Astrocyte (in vitro differentiated cells and primary cell): ENCODE results near the gene PCDHGB4. TPM values are rescaled to one million over a fixed set of nuclear protein-coding genes. Genes with fewer than 3 reads are reported as not detected.

Experiments
- DNase-seq: peaks from one replicate; pipeline ENCODE4 v3.0.0-alpha.2; 2010; ENCODE audit warnings: low read depth
- FAIRE-seq: peaks from 2 replicates; lab custom pipeline; 2011; peaks lifted over from hg19 to GRCh38; lab: Jason Lieb, UNC
- H2AFZ ChIP-seq: 2 replicates; pipeline ENCODE4 v1.6.0; 2012; ENCODE audit warnings: low read depth, low read length, inconsistent platforms
- H3K27ac ChIP-seq: 2 replicates; pipeline ENCODE4 v1.5.1; 2011; ENCODE audit warnings: low read depth, low read length, inconsistent platforms
- H3K27me3 ChIP-seq: 2 replicates; pipeline ENCODE4 v1.6.0; 2011; ENCODE audit warnings: low read length, inconsistent platforms; ENCODE audit not compliant: insufficient read depth
- H3K36me3 ChIP-seq: 2 replicates; pipeline ENCODE4 v1.5.1; 2011; ENCODE audit warnings: low read length, inconsistent platforms; ENCODE audit not compliant: insufficient read depth
- H3K4me1 ChIP-seq: 2 replicates; pipeline ENCODE4 v1.5.1; 2011; ENCODE audit warnings: low read length, inconsistent platforms; ENCODE audit not compliant: insufficient read depth
- H3K4me2 ChIP-seq: 2 replicates; pipeline ENCODE4 v1.6.0; 2012; ENCODE audit warnings: low read length, inconsistent platforms
- H3K4me3 ChIP-seq: 2 replicates; pipeline ENCODE4 v1.5.1; 2011; ENCODE audit warnings: low read depth, mild to moderate bottlenecking, low read length, inconsistent platforms; ENCODE audit not compliant: insufficient read depth
- H3K79me2 ChIP-seq: 2 replicates; pipeline ENCODE4 v1.6.0; 2012; ENCODE audit warnings: mild to moderate bottlenecking, low read length, inconsistent platforms; ENCODE audit not compliant: insufficient read depth
- H3K9ac ChIP-seq: 2 replicates; pipeline ENCODE4 v1.6.0; 2012; ENCODE audit warnings: mild to moderate bottlenecking, low read length, inconsistent platforms
- H3K9me3 ChIP-seq: 2 replicates; pipeline ENCODE4 v1.5.1; 2012; ENCODE audit warnings: low read depth, mild to moderate bottlenecking, low read length, inconsistent platforms; ENCODE audit not compliant: insufficient read depth
- H4K20me1 ChIP-seq: 2 replicates; pipeline ENCODE4 v1.6.0; 2012; ENCODE audit warnings: low read length, inconsistent platforms; ENCODE audit not compliant: insufficient read depth
- H3K27ac Mint-ChIP-seq: one replicate; pipeline ENCODE4 v1.8.0; 2021; ENCODE audit warnings: mild to moderate bottlenecking, mixed read lengths; ENCODE audit not compliant: unreplicated experiment
- H3K27me3 Mint-ChIP-seq: one replicate; pipeline ENCODE4 v1.8.0; 2021; ENCODE audit warnings: low read depth, mixed read lengths; ENCODE audit not compliant: unreplicated experiment
- H3K36me3 Mint-ChIP-seq: one replicate; pipeline ENCODE4 v1.8.0; 2021; ENCODE audit warnings: low read depth, mixed read lengths; ENCODE audit not compliant: unreplicated experiment
- H3K4me1 Mint-ChIP-seq: one replicate; pipeline ENCODE4 v1.8.0; 2021; ENCODE audit warnings: low read depth, mixed read lengths; ENCODE audit not compliant: unreplicated experiment
- H3K4me3 Mint-ChIP-seq: one replicate; pipeline ENCODE4 v1.8.0; 2021; ENCODE audit warnings: mild to moderate bottlenecking, moderate library complexity, mixed read lengths; ENCODE audit not compliant: unreplicated experiment
- H3K9me3 Mint-ChIP-seq: one replicate; pipeline ENCODE4 v1.8.0; 2021; ENCODE audit warnings: mild to moderate bottlenecking, mixed read lengths; ENCODE audit not compliant: unreplicated experiment
- CTCF ChIP-seq: IDR thresholded peaks from 2 replicates; pipeline ENCODE4 v1.5.1; 2011; ENCODE audit warnings: low read depth, mild to moderate bottlenecking, inconsistent platforms, low read length, moderate library complexity; ENCODE audit not compliant: insufficient read depth
- EZH2 ChIP-seq: IDR thresholded peaks from 2 replicates; pipeline ENCODE4 v1.6.1; 2012; ENCODE audit warnings: mild to moderate bottlenecking, low read length, inconsistent platforms; ENCODE audit not compliant: insufficient read depth
- total RNA-seq: library from RNA; stranded (reverse); gene quantifications from 2 replicates; pipeline ENCODE4 v1.2.1, GENCODE V29; 2021

PCDHGB4 gene
- total RNA-seq, 1 donor from 2014 or later, result 13.6 TPM

- Histone ChIP-seq H3K9me3 (peaks cover 54% of the 10 kb centered on the region), H4K20me1 (no peaks in the 10 kb centered on the region), H3K36me3 (no peaks in the 10 kb centered on the region), H2AFZ (peak overlapping the region; percentile 43), H3K27me3 (no peaks in the 10 kb centered on the region), H3K79me2 (peaks cover 8% of the 10 kb centered on the region), H3K27ac (peak overlapping the region; percentile 34), H3K4me2 (peak overlapping the region; percentile 80), H3K4me1 (no peaks in the 10 kb centered on the region), H3K9ac (peak overlapping the region; percentile 71), H3K4me3 (peak overlapping the region; percentile 56)
- no peaks in the 10 kb centered on the region for H3K27me3 Mint-ChIP-seq
- H3K9me3 Mint-ChIP-seq, result peaks cover 40% of the 10 kb centered on the region
- no peak for TF ChIP-seq EZH2
- no peak for TF ChIP-seq CTCF
- no peak for DNase-seq
- H3K36me3 Mint-ChIP-seq, result peaks cover 61% of the 10 kb centered on the region
- no peak for FAIRE-seq
- H3K4me1 Mint-ChIP-seq, result peaks cover 7% of the 10 kb centered on the region
- peak overlapping the region; percentile 78 for H3K4me3 Mint-ChIP-seq
- peak overlapping the region; percentile 1 for H3K27ac Mint-ChIP-seq
These were observed 34.0 kb downstream of the PCDHGB4 start for GRCh38 chr5:141421489-141421855.

GRCh38 chr5:141422742-141423291 is 35.3 kb downstream of the PCDHGB4 start:
- Histone ChIP-seq H3K4me1 (no peaks in the 10 kb centered on the region), H3K4me3 (no peak overlapping the region), H3K9me3 (peaks cover 67% of the 10 kb centered on the region), H3K4me2 (no peak overlapping the region), H3K27me3 (no peaks in the 10 kb centered on the region), H2AFZ (no peak overlapping the region), H4K20me1 (no peaks in the 10 kb centered on the region), H3K79me2 (peaks cover 8% of the 10 kb centered on the region), H3K9ac (no peak overlapping the region), H3K36me3 (no peaks in the 10 kb centered on the region), H3K27ac (no peak overlapping the region)
- Mint-ChIP-seq H3K27ac (no peak overlapping the region), H3K27me3 (no peaks in the 10 kb centered on the region), H3K4me3 (no peak overlapping the region), H3K4me1 (peaks cover 4% of the 10 kb centered on the region), H3K36me3 (peaks cover 69% of the 10 kb centered on the region), H3K9me3 (peaks cover 47% of the 10 kb centered on the region)
- no peak for DNase-seq
- no peak for FAIRE-seq
- TF ChIP-seq CTCF, result no peak
- no peak for TF ChIP-seq EZH2

GRCh38 chr5:141427783-141428426 is 40.4 kb downstream of the PCDHGB4 start:
- Mint-ChIP-seq H3K9me3 (peaks cover 37% of the 10 kb centered on the region), H3K27ac (peak overlapping the region; percentile 58), H3K4me3 (no peak overlapping the region), H3K27me3 (no peaks in the 10 kb centered on the region), H3K36me3 (peaks cover 62% of the 10 kb centered on the region), H3K4me1 (no peaks in the 10 kb centered on the region)
- Histone ChIP-seq H3K27me3 (no peaks in the 10 kb centered on the region), H3K9me3 (peaks cover 49% of the 10 kb centered on the region), H3K4me2 (no peak overlapping the region), H4K20me1 (no peaks in the 10 kb centered on the region), H3K79me2 (no peaks in the 10 kb centered on the region), H3K9ac (no peak overlapping the region), H2AFZ (no peak overlapping the region), H3K27ac (no peak overlapping the region), H3K4me1 (no peaks in the 10 kb centered on the region), H3K4me3 (no peak overlapping the region), H3K36me3 (no peaks in the 10 kb centered on the region)
- DNase-seq, result no peak
- no peak for TF ChIP-seq CTCF
- no peak for TF ChIP-seq EZH2
- FAIRE-seq, result no peak
